WI38 (cell line): ENCODE results near the gene TYW5.

Source experiments
- H3K4me3 ChIP-seq: 2 replicates; pipeline ENCODE4 v1.5.1; 2011; ENCODE audit warnings: low read depth, mild to moderate bottlenecking, control low read depth, low read length
- CTCF ChIP-seq: IDR thresholded peaks from 2 replicates; pipeline ENCODE4 v1.5.1; 2012; ENCODE audit warnings: low read depth, mild to moderate bottlenecking, control low read depth, low read length

Gene TYW5

GRCh38 chr2:199958014-199958413 lies 2.7 kb upstream of the TYW5 start:
- no peak for TF ChIP-seq CTCF
- no peak overlapping the region for H3K4me3 ChIP-seq

- TF ChIP-seq CTCF, result no peak
- peak overlapping the region; percentile 98 for H3K4me3 ChIP-seq
These were observed 730 bp upstream of the TYW5 start for GRCh38 chr2:199956062-199956380.

GRCh38 chr2:199955007-199955338 lies 318 bp downstream of the TYW5 start:
- H3K4me3 ChIP-seq, result peak overlapping the region; percentile 98
- no peak for TF ChIP-seq CTCF

- no peak for TF ChIP-seq CTCF
- H3K4me3 ChIP-seq, result no peak overlapping the region
These were observed 4.3 kb downstream of the TYW5 start for GRCh38 chr2:199951023-199951422.

GRCh38 chr2:199950396-199950795 lies 4.9 kb downstream of the TYW5 start:
- H3K4me3 ChIP-seq, result no peak overlapping the region
- no peak for TF ChIP-seq CTCF

- TF ChIP-seq CTCF, result no peak
- no peak overlapping the region for H3K4me3 ChIP-seq
These were observed 8.5 kb downstream of the TYW5 start for GRCh38 chr2:199946836-199947235.

- no peak for TF ChIP-seq CTCF
- no peak overlapping the region for H3K4me3 ChIP-seq
These were observed 9.1 kb downstream of the TYW5 start for GRCh38 chr2:199946196-199946595.
